SH-SY5Y (cell line): ENCODE data around the gene ANKHD1.

Experiments
- GATA2 ChIP-seq: IDR thresholded peaks from 2 replicates; pipeline ENCODE4 v1.6.1; 2011; ENCODE audit warnings: mild to moderate bottlenecking, low read depth, low read length
- GATA3 ChIP-seq: IDR thresholded peaks from 2 replicates; pipeline ENCODE4 v1.6.1; 2011; ENCODE audit warnings: low read depth, mild to moderate bottlenecking, low read length, moderate library complexity

GRCh38 chr5:140560227-140560626, 158.6 kb downstream of the ANKHD1 start:
- TF ChIP-seq GATA2, result no peak
- TF ChIP-seq GATA3, result no peak
